ENCODE measurements around the gene CLDN19. TPM values are rescaled to one million over a fixed set of nuclear protein-coding genes. Genes with fewer than 3 reads are reported as not detected.

The CLDN19 gene
- total and polyA plus RNA-seq, 9 of the 15 experiments (the other 6 are each of a cell fraction or from before 2014, with no cell fraction given) = not detected

DNA sequence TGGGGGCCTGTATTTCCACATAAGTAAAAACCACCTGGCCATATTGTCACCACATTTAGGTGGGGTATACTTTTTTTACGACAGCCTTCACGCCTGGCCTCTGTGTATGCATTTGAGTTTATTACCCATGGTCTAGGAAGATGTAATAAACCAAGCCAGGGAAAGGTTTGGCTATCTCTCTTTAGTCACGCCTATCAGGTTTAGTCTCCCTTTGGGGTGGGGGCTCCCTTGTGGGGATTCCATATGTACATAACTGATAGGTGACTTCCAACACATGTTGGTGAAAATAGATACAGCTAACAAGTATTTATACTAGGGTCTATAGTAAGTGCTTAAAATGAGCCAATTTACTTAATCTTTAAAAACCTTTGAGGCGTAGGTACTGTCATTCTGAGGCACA is 53.6 kb downstream of the CLDN19 start (continued):
- TF ChIP-seq ILK (tag; IDR thresholded peaks at IDR 0.05; ENCODE audit: borderline replicate concordance, low read depth) (no peak), TGIF2 (CRISPR knock-in tag; IDR thresholded peaks at IDR 0.05) (no peak), POLR2G (IDR thresholded peaks at IDR 0.05; ENCODE audit: low read depth, low read length) (no peak), ZNF384 (IDR thresholded peaks at IDR 0.05; ENCODE audit: low read depth, low read length) (no peak), RAD21 (CRISPR knock-in tag; conservative IDR thresholded peaks at IDR 0.05 in 1 of 2, IDR thresholded peaks at IDR 0.05 in 1 of 2) (0 out of 4 replicates have a peak, but pooled peaks of 1 of the 2 experiments have one; percentile 2), TBL1XR1 (IDR thresholded peaks at IDR 0.05; ENCODE audit: low read length in 2 of 2) (0 out of 4 replicates have a peak, but pooled peaks of 1 of the 2 experiments have one; percentile 33), MAFG (tag; conservative IDR thresholded peaks at IDR 0.05) (no peak), MXI1 (IDR thresholded peaks at IDR 0.05; ENCODE audit: low read depth, low read length) (no peak), BRD4 (IDR thresholded peaks at IDR 0.05) (no peak), HSF4 (CRISPR knock-in tag; IDR thresholded peaks at IDR 0.05; ENCODE audit: borderline replicate concordance) (no peak), PML (IDR thresholded peaks at IDR 0.05; ENCODE audit: low read length) (no peak), ZNF766 (CRISPR knock-in tag; conservative IDR thresholded peaks at IDR 0.05) (0 out of 2 replicates have a peak, but pooled peaks have one; percentile 18), SMARCA5 (IDR thresholded peaks at IDR 0.05) (no peak), ZKSCAN8 (CRISPR knock-in tag; IDR thresholded peaks at IDR 0.05) (no peak), ZSCAN32 (CRISPR knock-in tag; IDR thresholded peaks at IDR 0.05) (no peak), ZKSCAN1 (IDR thresholded peaks at IDR 0.05; ENCODE audit: low read depth, low read length) (no peak), CHD2 (IDR thresholded peaks at IDR 0.05; ENCODE audit: low read depth, low read length) (no peak), ZNF589 (CRISPR knock-in tag; IDR thresholded peaks at IDR 0.05; ENCODE audit: low read depth) (no peak), IRF2 (CRISPR knock-in tag; IDR thresholded peaks at IDR 0.05) (no peak), KLF6 (CRISPR knock-in tag; IDR thresholded peaks at IDR 0.05; ENCODE audit: borderline replicate concordance) (no peak), SOX6 (IDR thresholded peaks at IDR 0.05) (0 out of 2 replicates have a peak, but pooled peaks have one; percentile 54), MECOM (CRISPR knock-in tag; IDR thresholded peaks at IDR 0.05) (no peak), NFYB (IDR thresholded peaks at IDR 0.05; ENCODE audit: extremely low read depth, insufficient read length) (no peak), TAF9B (IDR thresholded peaks at IDR 0.05; ENCODE audit: partially characterized antibody) (peak; percentile 19)
- TF ChIP-seq, protein P1, sequence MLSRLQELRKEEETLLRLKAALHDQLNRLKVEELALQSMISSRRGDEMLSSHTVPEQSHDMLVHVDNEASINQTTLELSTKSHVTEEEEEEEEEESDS (CRISPR knock-in tag; IDR thresholded peaks at IDR 0.05) = no peak
- TF ChIP-seq, protein P2, sequence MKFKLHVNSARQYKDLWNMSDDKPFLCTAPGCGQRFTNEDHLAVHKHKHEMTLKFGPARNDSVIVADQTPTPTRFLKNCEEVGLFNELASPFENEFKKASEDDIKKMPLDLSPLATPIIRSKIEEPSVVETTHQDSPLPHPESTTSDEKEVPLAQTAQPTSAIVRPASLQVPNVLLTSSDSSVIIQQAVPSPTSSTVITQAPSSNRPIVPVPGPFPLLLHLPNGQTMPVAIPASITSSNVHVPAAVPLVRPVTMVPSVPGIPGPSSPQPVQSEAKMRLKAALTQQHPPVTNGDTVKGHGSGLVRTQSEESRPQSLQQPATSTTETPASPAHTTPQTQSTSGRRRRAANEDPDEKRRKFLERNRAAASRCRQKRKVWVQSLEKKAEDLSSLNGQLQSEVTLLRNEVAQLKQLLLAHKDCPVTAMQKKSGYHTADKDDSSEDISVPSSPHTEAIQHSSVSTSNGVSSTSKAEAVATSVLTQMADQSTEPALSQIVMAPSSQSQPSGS (CRISPR knock-in tag; IDR thresholded peaks at IDR 0.05) = no peak
- TF ChIP-seq, protein P3, sequence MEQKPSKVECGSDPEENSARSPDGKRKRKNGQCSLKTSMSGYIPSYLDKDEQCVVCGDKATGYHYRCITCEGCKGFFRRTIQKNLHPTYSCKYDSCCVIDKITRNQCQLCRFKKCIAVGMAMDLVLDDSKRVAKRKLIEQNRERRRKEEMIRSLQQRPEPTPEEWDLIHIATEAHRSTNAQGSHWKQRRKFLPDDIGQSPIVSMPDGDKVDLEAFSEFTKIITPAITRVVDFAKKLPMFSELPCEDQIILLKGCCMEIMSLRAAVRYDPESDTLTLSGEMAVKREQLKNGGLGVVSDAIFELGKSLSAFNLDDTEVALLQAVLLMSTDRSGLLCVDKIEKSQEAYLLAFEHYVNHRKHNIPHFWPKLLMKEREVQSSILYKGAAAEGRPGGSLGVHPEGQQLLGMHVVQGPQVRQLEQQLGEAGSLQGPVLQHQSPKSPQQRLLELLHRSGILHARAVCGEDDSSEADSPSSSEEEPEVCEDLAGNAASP (IDR thresholded peaks at IDR 0.05) = no peak
- TF ChIP-seq, protein P4, sequence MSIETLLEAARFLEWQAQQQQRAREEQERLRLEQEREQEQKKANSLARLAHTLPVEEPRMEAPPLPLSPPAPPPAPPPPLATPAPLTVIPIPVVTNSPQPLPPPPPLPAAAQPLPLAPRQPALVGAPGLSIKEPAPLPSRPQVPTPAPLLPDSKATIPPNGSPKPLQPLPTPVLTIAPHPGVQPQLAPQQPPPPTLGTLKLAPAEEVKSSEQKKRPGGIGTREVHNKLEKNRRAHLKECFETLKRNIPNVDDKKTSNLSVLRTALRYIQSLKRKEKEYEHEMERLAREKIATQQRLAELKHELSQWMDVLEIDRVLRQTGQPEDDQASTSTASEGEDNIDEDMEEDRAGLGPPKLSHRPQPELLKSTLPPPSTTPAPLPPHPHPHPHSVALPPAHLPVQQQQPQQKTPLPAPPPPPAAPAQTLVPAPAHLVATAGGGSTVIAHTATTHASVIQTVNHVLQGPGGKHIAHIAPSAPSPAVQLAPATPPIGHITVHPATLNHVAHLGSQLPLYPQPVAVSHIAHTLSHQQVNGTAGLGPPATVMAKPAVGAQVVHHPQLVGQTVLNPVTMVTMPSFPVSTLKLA (conservative IDR thresholded peaks at IDR 0.05) = peak; percentile 63 to 79
